Smooth muscle cell (in vitro differentiated cells): ENCODE data around the gene GARNL3. TPM values are rescaled to one million over a fixed set of nuclear protein-coding genes. Genes with fewer than 3 reads are reported as not detected.

ENCODE experiments used
- DNase-seq: peaks from one replicate; lab custom pipeline; 2025; ENCODE audit not compliant: unreplicated experiment; lab: John Stamatoyannopoulos, UW
- H2AFZ ChIP-seq: fragments of 200-600 bp; sonication (generic); 2 replicates; pipeline ENCODE4 v1.6.0; 2016; ENCODE audit warnings: antibody characterized with exemption, low read depth, mild to moderate bottlenecking
- H3F3A ChIP-seq: fragments of 200-600 bp; sonication (generic); 2 replicates; pipeline ENCODE4 v1.6.0; 2017; ENCODE audit warnings: antibody characterized with exemption, low read depth
- H3K27ac ChIP-seq: fragments of 200-600 bp; sonication (generic); 2 replicates; pipeline ENCODE4 v1.5.1; 2016; ENCODE audit warnings: low read depth, mild to moderate bottlenecking
- H3K27me3 ChIP-seq: fragments of 200-600 bp; sonication (generic); 2 replicates; pipeline ENCODE4 v1.6.1; 2016; ENCODE audit warnings: low read depth, mild to moderate bottlenecking
- H3K36me3 ChIP-seq: fragments of 200-600 bp; sonication (generic); 2 replicates; pipeline ENCODE4 v1.5.1; 2016; ENCODE audit warnings: low read depth
- H3K4me1 ChIP-seq: fragments of 200-600 bp; sonication (generic); 2 replicates; pipeline ENCODE4 v1.5.1; 2016; ENCODE audit warnings: low read depth
- H3K4me2 ChIP-seq: fragments of 200-600 bp; sonication (generic); 2 replicates; pipeline ENCODE4 v1.6.0; 2016; ENCODE audit warnings: mild to moderate bottlenecking
- H3K4me3 ChIP-seq: fragments of 200-600 bp; sonication (generic); 2 replicates; pipeline ENCODE4 v1.5.1; 2016; ENCODE audit warnings: mild to moderate bottlenecking
- H3K79me2 ChIP-seq: fragments of 200-600 bp; sonication (generic); 2 replicates; pipeline ENCODE4 v1.6.0; 2016; ENCODE audit warnings: low read depth, mild to moderate bottlenecking
- H3K9ac ChIP-seq: fragments of 200-600 bp; sonication (generic); 2 replicates; pipeline ENCODE4 v1.6.0; 2016; ENCODE audit warnings: low read depth
- H3K9me3 ChIP-seq: fragments of 200-600 bp; sonication (generic); replicated peaks from 2 replicates; pipeline ENCODE4 v1.5.1; 2016; ENCODE audit warnings: low read depth
- H4K20me1 ChIP-seq: fragments of 200-600 bp; sonication (generic); 2 replicates; pipeline ENCODE4 v1.6.0; 2016; ENCODE audit warnings: low read depth
- WGBS: methylation state at CpG from one replicate; pipeline ENCODE4 v1.1.7; 2016; ENCODE audit warnings: low lambda C conversion rate; 5-methylcytosine and 5-hydroxymethylcytosine counted together
- polyA plus RNA-seq: library from polyadenylated mRNA; unstranded; fragments of >200 nt; fragmentation: Nextera tagmentation; extraction: Ambion mirVana; gene quantifications from 2 replicates; pipeline ENCODE4 v1.2.1, GENCODE V29; 2016
- total RNA-seq: library from RNA; depleted of rRNA; stranded (reverse); fragments of >200 nt; gene quantifications from 2 replicates; pipeline ENCODE4 v1.2.3, GENCODE V29; 2014
- TF ChIP-seq, protein P1 (sequence below): fragments of 200-600 bp; sonication (generic); IDR thresholded peaks from 2 replicates; pipeline ENCODE4 v1.5.1; 2017; ENCODE audit warnings: borderline replicate concordance, mild to moderate bottlenecking, antibody characterized with exemption; ENCODE audit not compliant: insufficient read depth, poor library complexity, severe bottlenecking

Gene GARNL3
- total and polyA plus RNA-seq, 2 experiments from 2014 or later: 4.7 to 18.5 TPM

GRCh38 chr9:127365461-127365860, 100.9 kb downstream of the GARNL3 start:
- Histone ChIP-seq H2AFZ (no peak overlapping the region), H4K20me1 (no peaks in the 10 kb centered on the region), H3F3A (no peaks in the 10 kb centered on the region), H3K9ac (no peak overlapping the region), H3K4me3 (no peak overlapping the region), H3K27ac (no peak overlapping the region), H3K27me3 (no peaks in the 10 kb centered on the region), H3K4me1 (no peaks in the 10 kb centered on the region), H3K9me3 (no peaks in the 10 kb centered on the region), H3K36me3 (no peaks in the 10 kb centered on the region), H3K4me2 (no peak overlapping the region), H3K79me2 (no peaks in the 10 kb centered on the region)
- no peak for DNase-seq
- TF ChIP-seq, protein P1, sequence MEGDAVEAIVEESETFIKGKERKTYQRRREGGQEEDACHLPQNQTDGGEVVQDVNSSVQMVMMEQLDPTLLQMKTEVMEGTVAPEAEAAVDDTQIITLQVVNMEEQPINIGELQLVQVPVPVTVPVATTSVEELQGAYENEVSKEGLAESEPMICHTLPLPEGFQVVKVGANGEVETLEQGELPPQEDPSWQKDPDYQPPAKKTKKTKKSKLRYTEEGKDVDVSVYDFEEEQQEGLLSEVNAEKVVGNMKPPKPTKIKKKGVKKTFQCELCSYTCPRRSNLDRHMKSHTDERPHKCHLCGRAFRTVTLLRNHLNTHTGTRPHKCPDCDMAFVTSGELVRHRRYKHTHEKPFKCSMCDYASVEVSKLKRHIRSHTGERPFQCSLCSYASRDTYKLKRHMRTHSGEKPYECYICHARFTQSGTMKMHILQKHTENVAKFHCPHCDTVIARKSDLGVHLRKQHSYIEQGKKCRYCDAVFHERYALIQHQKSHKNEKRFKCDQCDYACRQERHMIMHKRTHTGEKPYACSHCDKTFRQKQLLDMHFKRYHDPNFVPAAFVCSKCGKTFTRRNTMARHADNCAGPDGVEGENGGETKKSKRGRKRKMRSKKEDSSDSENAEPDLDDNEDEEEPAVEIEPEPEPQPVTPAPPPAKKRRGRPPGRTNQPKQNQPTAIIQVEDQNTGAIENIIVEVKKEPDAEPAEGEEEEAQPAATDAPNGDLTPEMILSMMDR: no peak
- 96% methylated on average over 10 of the region's 10 CpGs for WGBS

GRCh38 chr9:127366594-127366993, 102.0 kb downstream of the GARNL3 start:
- DNase-seq: no peak
- no peak overlapping the region for H3K27ac ChIP-seq
- no peak overlapping the region for H3K9ac ChIP-seq
- H3K27me3 ChIP-seq: no peaks in the 10 kb centered on the region
- H2AFZ ChIP-seq: no peak overlapping the region
- no peak overlapping the region for H3K4me2 ChIP-seq
- H3K4me3 ChIP-seq: no peak overlapping the region
- no peaks in the 10 kb centered on the region for H3K36me3 ChIP-seq
- H3K79me2 ChIP-seq: no peaks in the 10 kb centered on the region
- H3K4me1 ChIP-seq: no peaks in the 10 kb centered on the region
- no peaks in the 10 kb centered on the region for H4K20me1 ChIP-seq
- TF ChIP-seq, protein P1: no peak
- H3K9me3 ChIP-seq: no peaks in the 10 kb centered on the region
- H3F3A ChIP-seq: no peaks in the 10 kb centered on the region
- WGBS: 95% methylated on average over 7 of the region's 7 CpGs

DNA sequence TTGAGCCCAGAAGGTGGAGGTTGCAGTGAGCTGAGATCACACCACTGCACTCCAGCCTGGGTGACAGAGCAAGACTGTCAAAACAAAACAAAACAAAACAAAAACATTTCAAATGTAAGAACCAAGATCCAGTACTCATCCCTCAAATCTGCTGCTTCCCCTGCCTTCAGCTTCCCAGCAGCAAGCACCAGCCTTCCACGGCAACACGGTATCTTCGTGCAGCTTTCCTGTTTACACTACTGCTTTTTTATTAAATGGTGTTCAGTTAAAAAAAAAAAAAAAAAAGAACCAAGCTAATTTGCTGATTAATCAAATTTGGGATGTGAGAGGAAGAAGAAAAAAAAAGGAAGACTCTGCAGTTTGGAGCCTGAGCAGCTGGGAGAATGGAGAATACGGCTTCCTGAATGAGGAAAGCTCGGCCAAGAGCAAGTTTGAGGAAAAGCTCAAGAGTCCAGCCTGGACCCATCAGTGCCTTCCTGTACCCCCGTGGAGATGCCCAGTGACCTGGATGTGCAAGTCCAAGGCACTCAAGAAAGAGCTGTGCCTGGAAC, 104.4 kb downstream of the GARNL3 start:
- Histone ChIP-seq H3K4me1 (no peaks in the 10 kb centered on the region), H3F3A (peaks cover 3% of the 10 kb centered on the region), H3K4me3 (no peak overlapping the region), H3K36me3 (no peaks in the 10 kb centered on the region), H3K4me2 (no peak overlapping the region), H3K27ac (no peak overlapping the region), H3K9ac (no peak overlapping the region), H2AFZ (no peak overlapping the region), H4K20me1 (no peaks in the 10 kb centered on the region), H3K27me3 (no peaks in the 10 kb centered on the region), H3K79me2 (no peaks in the 10 kb centered on the region), H3K9me3 (no peaks in the 10 kb centered on the region)
- TF ChIP-seq, protein P1: no peak
- WGBS: 68% methylated on average over 6 of the region's 6 CpGs
- no peak for DNase-seq

GRCh38 chr9:127369428-127369827, 104.9 kb downstream of the GARNL3 start:
- no peak overlapping the region for H3K4me3 ChIP-seq
- 92% methylated on average over 8 of the region's 8 CpGs for WGBS
- no peak overlapping the region for H2AFZ ChIP-seq
- H3K4me1 ChIP-seq: no peaks in the 10 kb centered on the region
- no peaks in the 10 kb centered on the region for H4K20me1 ChIP-seq
- H3K9ac ChIP-seq: no peak overlapping the region
- no peak overlapping the region for H3K4me2 ChIP-seq
- no peak for DNase-seq
- no peaks in the 10 kb centered on the region for H3K9me3 ChIP-seq
- no peaks in the 10 kb centered on the region for H3K79me2 ChIP-seq
- H3K36me3 ChIP-seq: no peaks in the 10 kb centered on the region
- H3K27ac ChIP-seq: no peak overlapping the region
- H3F3A ChIP-seq: peaks cover 3% of the 10 kb centered on the region
- TF ChIP-seq, protein P1: no peak
- H3K27me3 ChIP-seq: no peaks in the 10 kb centered on the region
